Activated T-cell treated with anti-CD3 and anti-CD28 coated beads, Interleukin-2, amount 50 U/mL, for 48 hours (primary cell): Measurements from ENCODE around the gene IGSF9.

Source experiments
- DNase-seq, 2 experiments: peaks; one replicate each; pipeline ENCODE4 v3.0.0-alpha.2; 2020

Gene IGSF9

GRCh38 chr1:159945483-159946241 lies at the start of gene IGSF9:
Gene IGSF9 (minus strand): TSS chr1:159945613. CDS start chr1:159943454, 2,159 bp downstream.
- DNase-seq: peak; percentile 78 to 81

GRCh38 chr1:159994896-159995295 lies 49.5 kb upstream of the IGSF9 start:
- no peak for DNase-seq

- no peak for DNase-seq
Measured at GRCh38 chr1:159993911-159994310, 48.5 kb upstream of the IGSF9 start.

GRCh38 chr1:159992161-159992560 lies 46.7 kb upstream of the IGSF9 start:
- DNase-seq: no peak

GRCh38 chr1:159991513-159991912 lies 46.1 kb upstream of the IGSF9 start:
- no peak for DNase-seq

GRCh38 chr1:159990005-159990404 lies 44.6 kb upstream of the IGSF9 start:
- no peak for DNase-seq

- DNase-seq: no peak
Measured at GRCh38 chr1:159989581-159989980, 44.2 kb upstream of the IGSF9 start.

- no peak for DNase-seq
Measured at GRCh38 chr1:159988006-159988405, 42.6 kb upstream of the IGSF9 start.

- DNase-seq: no peak
Measured at GRCh38 chr1:159987186-159987585, 41.8 kb upstream of the IGSF9 start.

- no peak for DNase-seq
Measured at GRCh38 chr1:159986531-159986930, 41.1 kb upstream of the IGSF9 start.

GRCh38 chr1:159986093-159986492 lies 40.7 kb upstream of the IGSF9 start:
- no peak for DNase-seq

- DNase-seq: no peak
Measured at GRCh38 chr1:159985473-159985872, 40.1 kb upstream of the IGSF9 start.

- no peak for DNase-seq
Measured at GRCh38 chr1:159983681-159984080, 38.3 kb upstream of the IGSF9 start.

- DNase-seq: no peak
Measured at GRCh38 chr1:159982280-159982679, 36.9 kb upstream of the IGSF9 start.

GRCh38 chr1:159981351-159982055 lies 36.1 kb upstream of the IGSF9 start:
- DNase-seq: no peak

GRCh38 chr1:159980786-159981185 lies 35.4 kb upstream of the IGSF9 start:
- DNase-seq: no peak

GRCh38 chr1:159980076-159980475 lies 34.7 kb upstream of the IGSF9 start:
- no peak for DNase-seq

- DNase-seq: no peak
Measured at GRCh38 chr1:159979257-159979656, 33.8 kb upstream of the IGSF9 start.

- no peak for DNase-seq
Measured at GRCh38 chr1:159978107-159978398, 32.6 kb upstream of the IGSF9 start.

GRCh38 chr1:159977364-159978106 lies 32.1 kb upstream of the IGSF9 start:
- DNase-seq: no peak

- no peak for DNase-seq
Measured at GRCh38 chr1:159974350-159974965, 29.0 kb upstream of the IGSF9 start.

GRCh38 chr1:159973350-159973940 lies 28.0 kb upstream of the IGSF9 start:
- no peak for DNase-seq
